ENCODE results near the gene CHST9.
A peak's percentile ranks its signal among the peaks of the same experiment; 100 is the strongest.

DNA sequence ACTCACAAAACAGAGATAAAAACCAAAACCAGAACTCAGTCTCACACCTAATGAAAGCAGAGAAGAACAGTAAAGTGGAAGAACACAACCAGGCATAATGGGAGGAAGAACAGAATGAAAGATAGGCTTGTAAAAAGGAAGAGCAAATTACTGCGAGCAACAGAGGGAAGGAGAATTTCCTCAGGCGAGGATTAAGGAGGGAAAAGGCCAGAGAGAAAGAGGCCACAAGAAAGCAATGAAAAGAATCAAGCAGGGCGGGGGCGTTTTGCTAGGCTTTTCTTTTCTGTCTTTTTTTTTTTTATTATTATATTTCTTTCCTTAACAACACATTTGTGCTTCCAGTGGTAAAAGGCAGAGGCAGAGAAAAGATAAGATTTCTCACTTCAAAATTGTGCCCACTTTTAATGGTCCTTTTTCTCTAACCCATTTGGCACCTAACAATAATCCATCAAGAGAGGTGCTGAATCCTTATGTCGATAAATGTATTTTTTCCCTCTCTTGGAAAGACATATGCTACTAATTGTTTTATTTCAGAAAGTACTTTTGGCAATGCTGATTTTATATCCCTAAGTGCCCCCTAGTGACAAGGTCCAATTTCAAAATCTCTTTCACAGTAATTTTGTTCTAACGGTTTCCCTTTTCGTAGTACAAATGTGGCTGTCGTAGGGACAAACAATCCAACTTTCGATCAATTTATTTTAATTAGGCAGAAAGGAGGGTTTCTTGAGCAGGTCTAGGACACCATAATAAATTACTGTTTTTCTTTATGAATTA, 180.9 kb downstream of the CHST9 start:
- TF ChIP-seq, protein P1, sequence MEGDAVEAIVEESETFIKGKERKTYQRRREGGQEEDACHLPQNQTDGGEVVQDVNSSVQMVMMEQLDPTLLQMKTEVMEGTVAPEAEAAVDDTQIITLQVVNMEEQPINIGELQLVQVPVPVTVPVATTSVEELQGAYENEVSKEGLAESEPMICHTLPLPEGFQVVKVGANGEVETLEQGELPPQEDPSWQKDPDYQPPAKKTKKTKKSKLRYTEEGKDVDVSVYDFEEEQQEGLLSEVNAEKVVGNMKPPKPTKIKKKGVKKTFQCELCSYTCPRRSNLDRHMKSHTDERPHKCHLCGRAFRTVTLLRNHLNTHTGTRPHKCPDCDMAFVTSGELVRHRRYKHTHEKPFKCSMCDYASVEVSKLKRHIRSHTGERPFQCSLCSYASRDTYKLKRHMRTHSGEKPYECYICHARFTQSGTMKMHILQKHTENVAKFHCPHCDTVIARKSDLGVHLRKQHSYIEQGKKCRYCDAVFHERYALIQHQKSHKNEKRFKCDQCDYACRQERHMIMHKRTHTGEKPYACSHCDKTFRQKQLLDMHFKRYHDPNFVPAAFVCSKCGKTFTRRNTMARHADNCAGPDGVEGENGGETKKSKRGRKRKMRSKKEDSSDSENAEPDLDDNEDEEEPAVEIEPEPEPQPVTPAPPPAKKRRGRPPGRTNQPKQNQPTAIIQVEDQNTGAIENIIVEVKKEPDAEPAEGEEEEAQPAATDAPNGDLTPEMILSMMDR (IDR thresholded peaks at IDR 0.05; ENCODE audit: low read depth, low read length, missing input control) = peak; percentile 15
- TF ChIP-seq, protein P2, sequence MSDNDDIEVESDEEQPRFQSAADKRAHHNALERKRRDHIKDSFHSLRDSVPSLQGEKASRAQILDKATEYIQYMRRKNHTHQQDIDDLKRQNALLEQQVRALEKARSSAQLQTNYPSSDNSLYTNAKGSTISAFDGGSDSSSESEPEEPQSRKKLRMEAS (IDR thresholded peaks at IDR 0.05) = no peak
- TF ChIP-seq, protein P3, sequence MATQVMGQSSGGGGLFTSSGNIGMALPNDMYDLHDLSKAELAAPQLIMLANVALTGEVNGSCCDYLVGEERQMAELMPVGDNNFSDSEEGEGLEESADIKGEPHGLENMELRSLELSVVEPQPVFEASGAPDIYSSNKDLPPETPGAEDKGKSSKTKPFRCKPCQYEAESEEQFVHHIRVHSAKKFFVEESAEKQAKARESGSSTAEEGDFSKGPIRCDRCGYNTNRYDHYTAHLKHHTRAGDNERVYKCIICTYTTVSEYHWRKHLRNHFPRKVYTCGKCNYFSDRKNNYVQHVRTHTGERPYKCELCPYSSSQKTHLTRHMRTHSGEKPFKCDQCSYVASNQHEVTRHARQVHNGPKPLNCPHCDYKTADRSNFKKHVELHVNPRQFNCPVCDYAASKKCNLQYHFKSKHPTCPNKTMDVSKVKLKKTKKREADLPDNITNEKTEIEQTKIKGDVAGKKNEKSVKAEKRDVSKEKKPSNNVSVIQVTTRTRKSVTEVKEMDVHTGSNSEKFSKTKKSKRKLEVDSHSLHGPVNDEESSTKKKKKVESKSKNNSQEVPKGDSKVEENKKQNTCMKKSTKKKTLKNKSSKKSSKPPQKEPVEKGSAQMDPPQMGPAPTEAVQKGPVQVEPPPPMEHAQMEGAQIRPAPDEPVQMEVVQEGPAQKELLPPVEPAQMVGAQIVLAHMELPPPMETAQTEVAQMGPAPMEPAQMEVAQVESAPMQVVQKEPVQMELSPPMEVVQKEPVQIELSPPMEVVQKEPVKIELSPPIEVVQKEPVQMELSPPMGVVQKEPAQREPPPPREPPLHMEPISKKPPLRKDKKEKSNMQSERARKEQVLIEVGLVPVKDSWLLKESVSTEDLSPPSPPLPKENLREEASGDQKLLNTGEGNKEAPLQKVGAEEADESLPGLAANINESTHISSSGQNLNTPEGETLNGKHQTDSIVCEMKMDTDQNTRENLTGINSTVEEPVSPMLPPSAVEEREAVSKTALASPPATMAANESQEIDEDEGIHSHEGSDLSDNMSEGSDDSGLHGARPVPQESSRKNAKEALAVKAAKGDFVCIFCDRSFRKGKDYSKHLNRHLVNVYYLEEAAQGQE (IDR thresholded peaks at IDR 0.05) = no peak
- TF ChIP-seq GABPA (IDR thresholded peaks at IDR 0.05 in 1 of 2, conservative IDR thresholded peaks at IDR 0.05 in 1 of 2) (no peak), TAF1 (conservative IDR thresholded peaks at IDR 0.05) (no peak), JUND (IDR thresholded peaks at IDR 0.05) (no peak), EGR1 (IDR thresholded peaks at IDR 0.05; ENCODE audit: low read depth in 2 of 2) (no peak), SP1 (IDR thresholded peaks at IDR 0.05) (no peak), RAD21 (IDR thresholded peaks at IDR 0.05) (peak; percentile 68 to 70), RXRA (IDR thresholded peaks at IDR 0.05) (no peak)
- TF ChIP-seq, protein P4, sequence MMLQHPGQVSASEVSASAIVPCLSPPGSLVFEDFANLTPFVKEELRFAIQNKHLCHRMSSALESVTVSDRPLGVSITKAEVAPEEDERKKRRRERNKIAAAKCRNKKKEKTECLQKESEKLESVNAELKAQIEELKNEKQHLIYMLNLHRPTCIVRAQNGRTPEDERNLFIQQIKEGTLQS (IDR thresholded peaks at IDR 0.05) = no peak

Data from liver (tissue), 3 donors.